Activated T-helper 2 cell treated with anti-CD3 and anti-CD28 coated beads, Interferon-gamma antibody, Interleukin-2, Interleukin-4, amounts not matched to agents 10 μg/mL and 5 μg/mL and 100 μg/mL, durations not matched to agents 14 hours and 24 hours and 36 hours (primary cell): ENCODE results near the gene SSH3. TPM values are rescaled to one million over a fixed set of nuclear protein-coding genes. Genes with fewer than 3 reads are reported as not detected.

Source experiments
- DNase-seq: peaks from one replicate; pipeline ENCODE4 v3.0.0; 2021; ENCODE audit warnings: low spot score
- H3K27ac Mint-ChIP-seq: one replicate; pipeline ENCODE4 v1.8.0; 2021; ENCODE audit warnings: mixed read lengths
- H3K27me3 Mint-ChIP-seq: one replicate; pipeline ENCODE4 v1.8.0; 2021; ENCODE audit warnings: low read depth, mixed read lengths
- H3K36me3 Mint-ChIP-seq: one replicate; pipeline ENCODE4 v1.8.0; 2021; ENCODE audit warnings: low read depth, mixed read lengths
- H3K4me1 Mint-ChIP-seq: one replicate; pipeline ENCODE4 v1.8.0; 2021; ENCODE audit warnings: low read depth, mixed read lengths
- H3K4me3 Mint-ChIP-seq: one replicate; pipeline ENCODE4 v1.8.0; 2021; ENCODE audit warnings: low read depth, mild to moderate bottlenecking, moderate library complexity, mixed read lengths
- H3K9me3 Mint-ChIP-seq: one replicate; pipeline ENCODE4 v1.8.0; 2021; ENCODE audit warnings: mixed read lengths
- intact Hi-C: fragments of 100-400 bp; cut with micrococcal nuclease; formaldehyde crosslinking; loops from one replicate; pipeline ENCODE4 v1.15.1; 2023
- total RNA-seq: library from RNA; stranded (reverse); gene quantifications from 2 replicates; pipeline ENCODE4 v1.2.3, GENCODE V29; 2022

SSH3 gene
- total RNA-seq, 1 donor from 2014 or later: 16.2 TPM

DNA sequence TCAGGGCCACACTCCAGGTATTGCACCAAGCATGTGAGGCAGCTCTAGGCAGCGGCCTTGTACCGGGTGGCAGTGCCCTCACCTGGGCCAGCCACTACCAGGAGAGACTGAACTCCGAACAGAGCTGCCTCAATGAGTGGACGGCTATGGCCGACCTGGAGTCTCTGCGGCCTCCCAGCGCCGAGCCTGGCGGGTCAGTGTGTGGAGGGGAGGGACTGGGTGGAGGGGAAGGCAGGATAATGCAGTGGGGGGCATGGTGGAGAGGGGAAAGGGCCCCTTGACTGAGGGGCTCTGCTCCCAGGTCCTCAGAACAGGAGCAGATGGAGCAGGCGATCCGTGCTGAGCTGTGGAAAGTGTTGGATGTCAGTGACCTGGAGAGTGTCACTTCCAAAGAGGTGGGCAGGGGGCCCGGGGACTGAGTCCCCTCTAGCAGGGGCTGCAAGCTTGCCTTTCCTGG is 4.2 kb downstream of the SSH3 start:
- no peak for DNase-seq
- H3K9me3 Mint-ChIP-seq: no peaks in the 10 kb centered on the region
- peaks cover 7% of the 10 kb centered on the region for H3K36me3 Mint-ChIP-seq

DNA sequence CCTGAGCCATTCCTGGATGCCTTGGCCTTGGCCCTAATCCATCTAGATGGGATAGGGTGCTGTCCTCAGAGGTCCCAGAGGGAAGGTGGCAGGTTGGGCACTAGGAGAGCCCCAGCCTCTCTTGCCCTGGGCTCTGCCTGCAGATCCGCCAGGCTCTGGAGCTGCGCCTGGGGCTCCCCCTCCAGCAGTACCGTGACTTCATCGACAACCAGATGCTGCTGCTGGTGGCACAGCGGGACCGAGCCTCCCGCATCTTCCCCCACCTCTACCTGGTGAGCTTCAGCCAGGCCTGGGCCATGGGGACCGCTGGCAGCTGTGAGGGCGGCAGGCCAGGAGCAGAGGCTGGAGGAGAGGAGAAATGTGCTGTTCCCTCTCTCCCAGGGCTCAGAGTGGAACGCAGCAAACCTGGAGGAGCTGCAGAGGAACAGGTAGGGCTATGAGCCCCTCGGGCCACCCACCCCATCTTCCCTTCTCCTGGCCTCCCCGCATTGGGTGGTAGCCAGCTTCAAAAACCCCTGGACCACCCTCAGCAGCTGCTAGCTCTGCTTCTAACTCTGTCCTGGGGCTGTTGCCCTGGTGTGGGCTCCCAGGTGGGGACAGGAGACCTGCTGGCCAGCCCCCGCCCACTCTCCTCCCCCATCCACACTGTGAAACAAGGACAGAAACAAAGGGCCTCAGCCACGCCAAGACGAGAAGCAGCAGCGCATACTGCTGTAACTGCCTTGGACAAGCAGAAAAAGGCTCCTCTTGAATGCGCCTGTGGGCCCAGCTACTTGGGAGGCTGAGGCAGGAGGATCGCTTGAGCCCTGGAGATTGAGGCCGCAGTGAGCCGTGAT is 4.9 kb downstream of the SSH3 start:
- intact Hi-C loops: no loop called here
- no peaks in the 10 kb centered on the region for H3K9me3 Mint-ChIP-seq
- H3K27me3 Mint-ChIP-seq: no peaks in the 10 kb centered on the region
- no peak for DNase-seq
- no peak overlapping the region for H3K27ac Mint-ChIP-seq
- H3K36me3 Mint-ChIP-seq: peaks cover 3% of the 10 kb centered on the region
- peaks cover 14% of the 10 kb centered on the region for H3K4me1 Mint-ChIP-seq
- H3K4me3 Mint-ChIP-seq: no peak overlapping the region

More for the DNA sequence above, 4.2 kb downstream of the SSH3 start:
- Mint-ChIP-seq H3K4me1 (peaks cover 7% of the 10 kb centered on the region), H3K27me3 (no peaks in the 10 kb centered on the region), H3K4me3 (no peak overlapping the region), H3K27ac (no peak overlapping the region)
- intact Hi-C loops: no loop called here

DNA sequence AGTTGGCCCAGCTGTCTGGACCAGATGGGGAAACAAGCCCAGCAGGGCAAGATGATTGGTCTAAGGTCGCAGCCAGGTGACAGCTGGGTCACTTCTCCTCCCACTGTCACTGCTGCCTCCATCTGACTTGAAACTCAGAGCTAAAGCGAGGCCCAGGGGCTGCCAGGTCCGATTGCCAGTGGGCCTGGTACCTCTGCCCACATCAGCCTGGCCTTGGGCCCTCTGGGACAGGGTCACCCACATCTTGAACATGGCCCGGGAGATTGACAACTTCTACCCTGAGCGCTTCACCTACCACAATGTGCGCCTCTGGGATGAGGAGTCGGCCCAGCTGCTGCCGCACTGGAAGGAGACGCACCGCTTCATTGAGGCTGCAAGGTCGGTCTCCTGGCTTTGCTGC is 5.8 kb downstream of the SSH3 start:
- intact Hi-C loops: no loop called here
- DNase-seq: no peak
- Mint-ChIP-seq H3K4me3 (no peak overlapping the region), H3K9me3 (no peaks in the 10 kb centered on the region), H3K27me3 (no peaks in the 10 kb centered on the region), H3K27ac (no peak overlapping the region), H3K36me3 (peaks cover 3% of the 10 kb centered on the region), H3K4me1 (peaks cover 21% of the 10 kb centered on the region)

DNA sequence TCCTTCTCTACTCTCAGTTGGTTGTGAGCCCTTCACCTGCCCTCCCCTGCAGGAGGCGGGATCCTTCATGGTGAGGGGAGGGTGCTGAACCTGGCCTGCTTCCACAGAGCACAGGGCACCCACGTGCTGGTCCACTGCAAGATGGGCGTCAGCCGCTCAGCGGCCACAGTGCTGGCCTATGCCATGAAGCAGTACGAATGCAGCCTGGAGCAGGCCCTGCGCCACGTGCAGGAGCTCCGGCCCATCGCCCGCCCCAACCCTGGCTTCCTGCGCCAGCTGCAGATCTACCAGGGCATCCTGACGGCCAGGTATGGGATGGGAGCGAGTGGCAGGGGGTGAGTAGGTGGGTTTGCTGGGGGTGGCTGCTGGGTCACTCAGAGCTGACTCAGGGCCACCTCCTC is 6.3 kb downstream of the SSH3 start:
- DNase-seq: no peak
- intact Hi-C loops: no loop called here
- H3K4me1 Mint-ChIP-seq: peaks cover 23% of the 10 kb centered on the region
- peaks cover 3% of the 10 kb centered on the region for H3K36me3 Mint-ChIP-seq
- H3K27me3 Mint-ChIP-seq: no peaks in the 10 kb centered on the region
- H3K4me3 Mint-ChIP-seq: no peak overlapping the region
- H3K27ac Mint-ChIP-seq: no peak overlapping the region
- H3K9me3 Mint-ChIP-seq: no peaks in the 10 kb centered on the region

DNA sequence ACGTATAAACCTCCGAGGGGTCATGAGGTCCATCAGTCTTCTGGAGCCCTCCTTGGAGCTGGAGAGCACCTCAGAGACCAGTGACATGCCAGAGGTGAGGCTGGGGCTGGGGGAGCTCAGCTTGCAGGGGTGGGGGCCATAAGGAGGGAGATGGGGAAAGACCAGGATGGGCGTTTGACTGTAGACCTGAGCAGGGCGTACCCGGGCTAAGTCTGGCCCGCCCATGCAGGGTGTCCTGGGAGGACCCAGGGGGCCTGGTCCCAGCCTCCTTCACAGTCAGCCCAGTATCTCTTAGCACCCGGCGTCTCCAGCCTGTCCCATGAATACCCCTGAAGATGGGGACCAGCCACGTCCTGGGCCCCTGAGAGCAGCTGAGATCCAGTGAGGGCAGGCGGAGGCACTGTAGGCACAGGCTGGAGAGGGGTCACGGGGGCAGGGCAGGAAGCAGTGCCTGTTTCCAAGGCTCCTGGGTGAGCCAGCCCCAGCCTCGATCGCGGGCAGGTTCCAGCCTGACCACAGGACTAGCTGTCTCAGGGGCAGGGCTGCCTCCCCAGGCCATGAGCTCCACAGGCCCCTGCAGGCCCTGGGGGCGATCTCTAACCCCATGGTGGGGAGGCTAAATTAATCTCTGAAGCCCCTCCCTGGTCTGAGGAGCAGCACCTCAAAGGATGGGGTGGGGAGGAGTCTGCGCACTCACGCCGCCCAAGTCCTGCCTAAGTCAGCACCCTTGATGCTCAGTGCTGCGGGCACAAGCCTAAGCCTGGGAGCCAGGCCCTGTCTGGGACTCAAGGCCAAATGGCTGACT is 7.1 kb downstream of the SSH3 start:
- H3K36me3 Mint-ChIP-seq: peaks cover 3% of the 10 kb centered on the region
- H3K27ac Mint-ChIP-seq: no peak overlapping the region
- no peak overlapping the region for H3K4me3 Mint-ChIP-seq
- H3K4me1 Mint-ChIP-seq: peaks cover 25% of the 10 kb centered on the region
- H3K9me3 Mint-ChIP-seq: no peaks in the 10 kb centered on the region
- intact Hi-C loops: no loop called here
- DNase-seq: no peak
- H3K27me3 Mint-ChIP-seq: no peaks in the 10 kb centered on the region

DNA sequence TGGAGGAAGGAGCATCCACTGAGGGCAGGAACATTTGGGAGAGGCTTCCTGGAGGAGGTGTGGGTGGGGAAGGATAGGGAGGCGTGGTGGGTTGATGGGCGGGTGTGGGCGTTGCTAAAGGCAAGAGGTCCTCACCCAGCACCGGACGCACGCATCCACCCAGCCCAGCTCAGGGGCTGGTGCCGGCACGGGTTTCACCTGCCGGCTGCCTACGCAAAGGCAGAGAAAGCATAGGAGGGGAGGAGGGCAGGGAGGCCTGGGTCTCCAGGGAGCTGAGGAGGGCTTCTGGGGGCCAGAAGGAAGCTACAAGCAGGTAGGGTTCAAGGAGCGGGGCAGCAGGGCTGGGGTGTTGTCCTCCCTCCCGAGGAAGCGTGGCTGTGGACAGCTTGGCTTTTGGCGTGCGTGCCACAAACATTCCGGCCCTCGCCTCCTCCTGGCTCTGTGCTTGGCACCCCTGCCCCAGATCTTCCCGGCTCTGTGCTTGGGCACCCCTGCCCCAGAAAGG is 7.8 kb downstream of the SSH3 start:
- Mint-ChIP-seq H3K4me3 (no peak overlapping the region), H3K36me3 (peaks cover 3% of the 10 kb centered on the region)

DNA sequence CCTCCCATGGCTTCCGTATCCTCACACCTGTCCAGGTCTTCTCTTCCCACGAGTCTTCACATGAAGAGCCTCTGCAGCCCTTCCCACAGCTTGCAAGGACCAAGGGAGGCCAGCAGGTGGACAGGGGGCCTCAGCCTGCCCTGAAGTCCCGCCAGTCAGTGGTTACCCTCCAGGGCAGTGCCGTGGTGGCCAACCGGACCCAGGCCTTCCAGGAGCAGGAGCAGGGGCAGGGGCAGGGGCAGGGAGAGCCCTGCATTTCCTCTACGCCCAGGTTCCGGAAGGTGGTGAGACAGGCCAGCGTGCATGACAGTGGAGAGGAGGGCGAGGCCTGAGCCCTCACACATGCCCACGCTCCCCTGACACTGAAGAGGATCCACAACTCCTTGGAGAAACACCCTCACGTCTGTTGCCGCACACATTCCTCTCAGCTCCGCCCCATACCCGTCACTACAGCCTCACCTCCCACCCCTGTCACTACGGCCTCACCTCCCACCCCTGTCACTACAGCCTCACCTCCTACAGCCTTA is 8.3 kb downstream of the SSH3 start:
- Mint-ChIP-seq H3K27me3 (no peaks in the 10 kb centered on the region), H3K27ac (peak overlapping the region; percentile 33), H3K36me3 (peaks cover 3% of the 10 kb centered on the region), H3K9me3 (no peaks in the 10 kb centered on the region), H3K4me3 (no peak overlapping the region), H3K4me1 (peaks cover 28% of the 10 kb centered on the region)
- intact Hi-C loops: no loop called here
- DNase-seq: no peak

More for the DNA sequence above, 7.8 kb downstream of the SSH3 start:
- Mint-ChIP-seq H3K27me3 (no peaks in the 10 kb centered on the region), H3K9me3 (no peaks in the 10 kb centered on the region), H3K27ac (no peak overlapping the region), H3K4me1 (peaks cover 28% of the 10 kb centered on the region)
- intact Hi-C loops: no loop called here
- no peak for DNase-seq

DNA sequence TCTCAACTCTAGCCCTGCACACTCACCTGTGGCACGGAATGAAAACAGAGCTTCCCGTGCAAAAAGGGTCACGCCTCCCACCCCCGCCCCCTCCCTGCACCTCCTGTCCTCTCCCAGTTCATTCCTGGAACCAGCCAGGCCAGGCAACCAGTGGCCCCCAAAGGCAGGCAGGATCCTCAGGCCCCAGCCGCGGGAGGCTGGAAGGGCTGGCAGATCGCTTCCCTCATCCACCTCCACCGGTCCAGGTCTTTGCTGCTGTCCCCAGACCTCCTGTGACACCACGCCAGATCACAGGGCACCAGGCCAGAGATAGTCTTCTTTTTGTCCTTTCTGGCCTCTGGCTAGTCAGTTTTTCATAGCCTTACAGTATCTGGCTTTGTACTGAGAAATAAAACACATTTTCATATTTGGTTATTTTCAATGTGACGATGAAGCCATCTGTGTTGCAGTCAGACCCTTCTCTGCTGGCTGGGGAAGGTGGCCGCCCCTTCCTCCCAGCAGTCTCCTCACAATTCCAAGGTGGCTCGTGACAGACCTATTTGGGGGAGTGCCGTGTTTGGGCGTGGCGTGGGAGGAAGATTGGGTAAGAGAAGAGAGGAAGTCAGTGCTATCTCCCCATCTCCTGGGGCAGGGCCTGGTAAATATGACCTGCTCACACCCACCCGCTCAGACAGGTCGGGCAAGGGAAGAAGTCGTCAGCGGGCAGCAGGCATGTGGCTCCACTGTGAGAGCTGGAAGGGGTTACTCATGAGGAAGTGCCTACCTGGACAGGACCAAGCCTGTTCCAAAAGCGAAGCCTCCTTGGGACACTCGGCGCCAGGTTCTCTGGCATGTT is 9.1 kb downstream of the SSH3 start:
- intact Hi-C loops: no loop called here
- peaks cover 31% of the 10 kb centered on the region for H3K4me1 Mint-ChIP-seq
- DNase-seq: no peak
- H3K9me3 Mint-ChIP-seq: no peaks in the 10 kb centered on the region
- peak overlapping the region; percentile 19 for H3K4me3 Mint-ChIP-seq
- H3K27ac Mint-ChIP-seq: peak overlapping the region; percentile 70
- no peaks in the 10 kb centered on the region for H3K27me3 Mint-ChIP-seq
- H3K36me3 Mint-ChIP-seq: peaks cover 3% of the 10 kb centered on the region

DNA sequence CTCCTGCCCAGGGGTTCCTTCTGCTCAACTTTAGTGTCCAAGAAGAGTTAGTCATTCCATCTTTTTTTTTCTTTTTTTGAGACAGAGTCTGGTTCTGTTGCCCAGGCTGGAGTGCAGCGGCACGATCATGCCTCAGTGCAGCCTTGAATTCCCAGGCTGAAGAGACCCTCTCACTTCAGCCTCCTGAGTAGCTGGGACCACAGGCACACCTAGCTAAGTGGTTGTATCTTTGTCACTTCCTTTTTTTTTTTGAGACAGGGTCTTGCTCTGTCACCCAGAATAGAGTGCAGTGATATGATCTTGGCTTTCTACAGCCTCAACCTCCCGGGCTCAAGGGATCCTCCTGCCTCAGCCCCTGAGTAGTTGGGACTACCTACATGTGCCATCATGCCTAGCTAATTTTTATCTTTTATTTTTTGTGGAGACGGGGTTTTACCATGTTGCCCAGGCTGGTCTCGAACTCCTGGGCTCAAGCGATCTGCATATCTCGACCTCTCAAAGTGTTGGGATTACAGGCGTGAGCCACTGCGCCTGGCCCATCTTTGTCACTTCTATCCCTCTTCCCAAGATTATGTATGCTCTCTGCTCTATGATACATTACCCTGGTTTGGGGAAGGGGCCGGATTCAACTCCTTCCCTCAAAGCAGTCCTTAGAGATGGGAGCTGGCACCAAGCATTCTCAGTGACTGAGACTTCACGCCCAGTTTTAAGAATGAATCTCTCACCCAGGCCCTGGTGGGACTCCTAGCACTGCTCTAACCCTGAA is 10.0 kb downstream of the SSH3 start:
- H3K4me3 Mint-ChIP-seq: no peak overlapping the region
- peaks cover 3% of the 10 kb centered on the region for H3K36me3 Mint-ChIP-seq
- no peaks in the 10 kb centered on the region for H3K27me3 Mint-ChIP-seq
- H3K4me1 Mint-ChIP-seq: peaks cover 34% of the 10 kb centered on the region
- intact Hi-C loops: no loop called here
- H3K27ac Mint-ChIP-seq: peak overlapping the region; percentile 70
- H3K9me3 Mint-ChIP-seq: no peaks in the 10 kb centered on the region
- DNase-seq: no peak

DNA sequence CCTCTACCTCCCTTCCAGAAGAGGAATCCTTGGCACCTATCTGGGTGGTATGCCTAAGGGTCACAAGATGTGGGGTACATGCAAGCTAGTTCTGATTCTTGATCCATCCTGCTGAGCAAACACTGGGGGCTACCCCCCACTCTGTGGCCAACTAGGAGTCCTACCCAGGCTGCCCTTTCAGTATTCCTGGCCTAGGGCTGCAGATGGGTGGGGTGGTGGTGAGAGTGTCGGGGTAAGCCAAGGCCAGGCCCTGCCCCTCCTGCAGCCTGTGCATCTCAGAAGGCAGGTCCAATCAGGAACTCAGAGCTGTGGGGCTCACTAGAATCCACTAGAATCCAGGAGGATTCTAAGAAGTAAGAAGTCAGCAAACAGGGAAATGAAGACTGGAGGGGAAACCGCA is 10.9 kb downstream of the SSH3 start:
- Mint-ChIP-seq H3K27ac (no peak overlapping the region), H3K27me3 (peaks cover 3% of the 10 kb centered on the region), H3K4me3 (no peak overlapping the region), H3K9me3 (no peaks in the 10 kb centered on the region), H3K36me3 (peaks cover 3% of the 10 kb centered on the region), H3K4me1 (peaks cover 38% of the 10 kb centered on the region)
- intact Hi-C loops: no loop called here
- no peak for DNase-seq

DNA sequence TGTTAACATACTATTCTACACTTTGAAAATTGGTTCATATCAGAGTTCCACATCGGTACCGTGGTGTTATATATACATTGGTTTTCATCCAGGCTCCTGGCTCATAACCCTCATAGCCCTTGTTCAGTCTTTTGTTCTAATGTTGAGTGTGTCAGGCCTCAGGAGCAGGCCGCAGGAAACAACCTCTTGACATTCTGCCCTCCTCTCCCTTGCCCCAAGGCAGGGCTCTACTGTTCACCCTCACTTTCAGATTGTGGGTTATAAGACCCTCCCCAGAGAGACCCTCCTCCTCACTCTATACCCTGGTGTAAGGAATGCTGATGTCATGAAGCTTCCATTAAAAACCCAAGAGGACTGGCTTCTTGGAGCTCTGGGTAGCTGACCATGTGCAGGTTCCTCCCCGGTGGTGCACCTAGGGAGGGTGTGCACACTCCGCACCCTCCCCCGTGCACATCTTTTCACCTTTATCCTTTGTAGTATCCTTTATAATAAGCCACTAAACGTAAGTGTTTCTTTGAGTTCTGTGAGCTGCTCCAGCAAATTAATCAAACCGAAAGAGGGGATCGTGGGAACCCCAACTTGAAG is 12.1 kb downstream of the SSH3 start:
- Mint-ChIP-seq H3K4me3 (peak overlapping the region; percentile 72), H3K36me3 (no peaks in the 10 kb centered on the region), H3K27ac (no peak overlapping the region), H3K4me1 (peaks cover 38% of the 10 kb centered on the region), H3K27me3 (peaks cover 3% of the 10 kb centered on the region), H3K9me3 (no peaks in the 10 kb centered on the region)
- no peak for DNase-seq
- intact Hi-C loops: loop anchor here (5.0 kb wide), 2 partner anchors 37 to 198 kb away; partner anchors contain the start of genes KDM2A and POLD4
